ENCODE results near the gene FTO. TPM values are rescaled to one million over a fixed set of nuclear protein-coding genes. Genes with fewer than 3 reads are reported as not detected.

FTO gene
- total RNA-seq, 1 donor from 2014 or later: 107 TPM

DNA sequence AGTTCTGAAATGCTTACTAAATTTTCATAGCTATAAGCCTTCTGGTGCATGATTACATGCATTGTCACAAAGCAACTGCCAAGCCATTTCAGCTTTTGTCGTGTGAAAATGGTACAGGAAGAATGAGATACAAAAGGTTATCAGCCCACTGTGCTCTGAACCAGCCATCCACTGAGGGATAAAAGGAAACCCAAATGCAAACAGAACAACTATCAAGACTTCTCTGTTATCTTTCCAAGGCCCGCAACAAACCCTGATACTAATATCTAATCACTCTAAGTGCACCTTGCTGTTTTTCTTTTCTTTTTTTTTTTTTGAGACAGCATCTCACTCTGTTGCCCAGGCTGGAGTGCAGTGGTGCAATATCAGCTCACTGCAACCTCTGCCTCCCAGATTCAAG is 109.0 kb downstream of the FTO start:
- no peak for DNase-seq (ENCODE audit: low spot score)
- no peak for ATAC-seq
- intact Hi-C loops (cut with DNase I): no loop called here

DNA sequence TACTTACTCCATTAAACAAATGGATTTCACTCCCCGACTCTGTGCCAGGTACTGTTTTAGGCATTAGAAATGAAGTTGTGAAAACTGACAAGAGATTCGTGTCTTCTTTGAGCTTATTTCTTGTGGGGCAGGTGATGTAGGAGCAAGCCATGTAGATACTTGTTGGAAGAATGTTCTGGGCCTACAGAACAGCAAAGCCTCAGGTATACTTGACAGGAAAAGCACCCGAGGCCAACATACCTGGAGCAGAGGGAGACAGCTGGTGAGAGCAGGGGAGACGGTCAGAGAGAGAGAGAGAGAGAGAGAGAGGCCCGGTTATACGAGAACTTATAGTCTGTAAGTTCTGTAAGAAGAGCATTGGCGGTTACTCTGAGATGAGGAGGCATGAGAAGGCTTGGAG is 110.8 kb downstream of the FTO start:
- ATAC-seq: no peak
- no peak for DNase-seq (ENCODE audit: low spot score)
- intact Hi-C loops (cut with DNase I): no loop called here

DNA sequence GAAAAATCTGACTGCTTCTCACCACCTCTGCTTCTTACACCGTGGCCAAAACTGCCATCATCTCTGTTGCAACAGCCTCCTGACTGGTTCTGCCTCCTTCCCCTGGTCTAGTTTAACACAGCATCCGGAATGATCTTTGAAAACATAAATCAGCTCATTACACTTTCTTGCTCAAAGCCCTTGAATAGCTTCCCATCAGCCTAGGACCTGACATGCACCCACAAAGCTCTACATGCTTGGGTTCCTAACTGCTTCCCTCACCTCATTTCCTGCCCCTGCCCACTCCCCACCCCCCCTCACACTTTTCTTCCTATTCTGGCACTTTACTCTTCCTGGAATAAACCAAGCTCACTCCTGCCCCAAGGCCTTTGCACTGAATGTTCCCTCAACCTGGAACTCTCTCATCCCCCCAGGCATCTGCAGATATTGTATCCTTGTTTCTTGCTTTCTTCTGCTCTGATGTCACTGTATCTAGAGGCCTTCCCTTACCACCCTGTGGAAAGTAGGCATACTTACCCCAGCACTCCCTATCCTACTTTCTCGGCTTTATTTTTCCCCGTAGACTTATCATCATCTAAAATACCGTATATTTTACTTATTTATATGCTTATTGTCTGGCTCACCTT is 112.4 kb downstream of the FTO start:
- intact Hi-C loops (cut with DNase I): no loop called here
- DNase-seq (ENCODE audit: low spot score) (no peak), ATAC-seq (no peak)

DNA sequence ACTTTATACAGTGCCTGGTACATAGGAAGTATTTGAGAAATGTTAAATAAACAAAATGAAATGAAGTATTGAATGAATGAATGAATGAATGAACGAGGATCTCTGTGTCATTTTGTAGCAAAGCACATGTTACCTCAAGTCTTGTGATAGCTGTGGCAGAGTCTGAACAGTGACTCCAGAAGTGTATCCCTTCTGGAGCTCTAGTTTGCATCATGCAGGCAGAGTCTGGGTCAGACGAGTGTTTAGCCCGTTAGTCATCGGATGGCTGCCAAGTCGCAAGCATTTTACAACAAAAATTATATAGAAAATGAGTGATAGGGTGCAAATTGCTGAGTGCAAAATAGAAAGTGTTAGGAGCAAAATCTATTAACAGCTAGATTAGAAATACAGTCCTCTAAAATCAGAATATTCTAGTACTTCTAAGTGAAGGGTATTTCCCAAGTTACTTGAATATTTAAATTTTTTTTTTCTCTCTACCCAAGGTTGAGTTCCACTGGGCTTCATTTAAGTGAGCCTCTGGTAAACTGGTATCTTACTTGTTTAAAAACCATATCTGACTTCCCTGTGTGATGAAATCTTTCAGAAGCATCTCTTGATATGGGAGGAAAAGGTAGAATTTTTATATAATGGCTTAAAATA is 113.3 kb downstream of the FTO start:
- no peak for ATAC-seq
- no peak for DNase-seq (ENCODE audit: low spot score)
- intact Hi-C loops (cut with DNase I): no loop called here

DNA sequence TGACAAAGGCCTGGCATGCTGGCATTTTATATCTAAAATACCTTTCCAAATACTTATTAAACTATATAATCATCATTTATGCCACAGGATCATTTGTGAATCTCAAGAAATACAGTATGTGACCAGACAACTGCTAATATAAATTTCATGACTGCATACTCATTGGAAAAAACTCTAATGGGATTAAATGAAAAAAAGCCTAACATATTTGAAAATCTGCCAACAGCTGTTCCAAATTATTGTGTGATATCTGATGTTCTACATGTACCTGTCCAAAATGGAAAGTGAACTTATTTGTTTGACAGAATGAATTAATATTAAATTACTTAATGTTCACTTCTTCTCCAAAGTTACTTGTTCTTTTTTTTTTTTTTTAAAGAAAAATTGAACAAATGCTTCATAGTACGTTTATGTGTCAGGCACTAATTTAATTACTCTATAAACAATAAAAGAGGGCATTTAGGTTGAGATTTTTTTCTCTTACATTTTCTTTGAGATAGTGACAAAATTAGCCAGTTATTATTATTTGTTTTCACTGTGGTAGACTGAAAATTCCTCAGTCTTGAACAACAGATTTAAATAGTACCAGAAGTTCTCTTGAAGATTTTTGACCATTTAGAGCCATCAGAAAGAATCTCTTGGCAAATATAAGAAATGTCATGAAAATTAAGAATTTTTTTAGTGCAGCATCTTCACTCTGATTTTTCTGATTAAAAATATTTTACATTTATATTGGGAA is 114.0 kb downstream of the FTO start:
- ATAC-seq: no peak
- no peak for DNase-seq (ENCODE audit: low spot score)
- intact Hi-C loops (cut with DNase I): no loop called here

DNA sequence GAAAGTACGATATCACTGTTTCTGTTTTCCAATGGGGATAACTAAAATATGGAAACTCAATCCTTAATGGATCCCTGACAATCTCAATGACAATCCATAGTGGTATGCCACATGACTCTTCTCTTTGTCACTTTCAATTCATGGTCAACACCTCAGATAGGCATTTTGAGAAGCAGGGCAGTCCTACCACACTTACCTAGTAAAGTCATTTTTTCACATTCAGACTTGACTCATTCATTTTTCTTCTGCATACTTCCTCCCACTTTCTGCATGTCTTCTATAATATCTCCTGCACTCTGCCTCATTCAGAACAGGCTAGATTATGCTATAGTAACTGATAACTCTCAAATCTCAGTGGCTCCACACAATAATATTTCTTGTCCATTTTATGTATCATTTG is 117.5 kb downstream of the FTO start:
- DNase-seq (ENCODE audit: low spot score) (no peak), ATAC-seq (no peak)
- intact Hi-C loops (cut with DNase I): no loop called here

DNA sequence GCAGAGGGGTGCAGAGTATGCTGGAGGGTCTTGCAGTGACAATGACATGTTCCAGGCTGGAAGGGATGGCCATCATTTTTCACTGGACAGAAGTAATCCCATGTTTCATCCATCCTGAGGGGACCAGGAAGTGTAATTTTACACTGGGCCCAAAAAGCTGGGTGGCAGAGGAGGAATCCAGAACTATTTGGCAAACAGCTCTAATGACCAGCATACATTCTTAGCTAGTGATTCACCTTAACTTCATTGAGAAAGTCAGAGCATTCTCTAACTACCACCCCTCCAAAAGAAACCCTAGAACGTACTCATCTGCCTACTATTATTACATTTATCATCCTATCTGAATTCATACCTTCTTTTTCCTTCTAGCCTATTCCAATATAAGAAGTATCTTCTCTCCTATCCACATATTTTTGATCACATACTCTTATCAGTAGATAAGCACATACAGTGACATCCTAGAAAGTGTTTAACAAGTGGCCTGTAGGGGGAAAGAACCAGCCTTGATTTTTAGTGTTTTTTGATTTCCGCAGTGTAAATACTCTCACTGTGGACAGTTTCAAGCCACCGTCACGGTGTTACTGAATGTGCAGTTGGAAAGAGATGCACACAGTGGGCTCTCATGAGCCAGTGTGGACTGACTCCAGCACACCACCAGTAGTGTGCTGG is 118.1 kb downstream of the FTO start:
- no peak for ATAC-seq
- DNase-seq (ENCODE audit: low spot score): no peak
- intact Hi-C loops (cut with DNase I): no loop called here

DNA sequence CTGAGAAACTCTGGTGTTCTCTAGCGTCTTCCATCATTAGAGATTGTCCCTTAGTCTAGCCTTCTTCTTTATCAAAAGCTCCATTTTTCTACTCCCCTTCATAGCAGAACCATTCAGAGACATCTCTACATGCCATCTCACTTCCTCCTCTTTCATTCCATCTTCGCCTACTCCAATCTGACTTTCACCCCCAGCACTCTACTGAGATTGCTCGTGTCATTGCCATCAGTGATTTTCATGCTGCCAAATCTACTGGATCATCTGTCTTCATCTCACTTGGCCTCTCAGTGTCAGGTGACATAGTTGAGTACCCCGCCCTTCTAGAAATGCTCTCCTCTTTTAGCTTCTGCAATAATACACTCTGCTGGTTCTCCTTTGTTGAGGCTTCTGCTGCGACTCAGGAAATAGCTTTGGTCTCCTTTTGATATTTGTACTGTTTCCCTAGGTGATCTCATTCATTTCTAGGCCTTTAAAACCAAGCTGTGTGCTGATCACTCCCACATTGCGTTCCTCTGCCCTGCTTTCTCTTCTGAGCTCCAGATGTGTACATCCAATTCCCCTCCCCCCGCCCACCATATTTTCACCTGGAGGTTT is 119.1 kb downstream of the FTO start:
- DNase-seq (ENCODE audit: low spot score): no peak
- intact Hi-C loops (cut with DNase I): no loop called here
- no peak for ATAC-seq

DNA sequence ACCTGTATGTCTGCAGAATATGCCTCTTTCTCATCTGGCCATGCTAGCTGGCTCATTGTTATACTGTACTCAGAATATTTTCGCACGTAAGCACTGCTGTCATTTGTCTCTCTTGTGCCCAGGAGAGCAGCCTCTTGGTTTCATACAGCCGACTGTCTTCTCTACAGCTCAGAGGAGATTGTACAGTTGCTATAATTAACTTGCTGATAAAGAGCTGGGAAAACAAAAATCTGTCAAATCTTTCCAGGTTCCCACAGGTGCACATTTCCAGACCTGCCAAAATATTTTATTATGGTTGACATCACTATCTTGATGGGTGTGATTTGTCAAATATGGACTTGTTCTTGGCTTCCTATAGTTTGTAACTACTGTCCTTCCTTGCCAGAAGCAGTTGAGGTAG is 122.7 kb downstream of the FTO start:
- intact Hi-C loops (cut with DNase I): no loop called here
- ATAC-seq: no peak
- no peak for DNase-seq (ENCODE audit: low spot score)

DNA sequence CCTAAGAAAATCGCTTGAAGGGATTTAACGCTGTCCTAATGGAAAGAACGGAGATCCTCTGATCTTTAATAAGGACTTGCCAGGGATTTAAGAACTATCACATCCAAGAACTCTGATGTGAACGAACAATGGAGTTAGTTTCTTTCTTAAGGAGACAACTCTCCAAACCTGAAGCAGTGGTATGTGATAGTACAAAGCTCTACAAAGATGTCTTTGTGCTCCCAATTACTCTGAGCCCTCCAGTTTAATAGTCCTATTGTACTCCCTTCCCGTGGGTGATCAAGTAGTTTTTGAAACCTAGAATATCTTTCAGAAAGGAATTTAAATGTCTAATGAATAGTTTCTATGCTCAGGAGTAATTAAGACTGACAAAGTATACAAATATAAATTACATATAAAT is 123.8 kb downstream of the FTO start:
- intact Hi-C loops (cut with DNase I): no loop called here
- ATAC-seq (peak; percentile 91), DNase-seq (ENCODE audit: low spot score) (no peak)

DNA sequence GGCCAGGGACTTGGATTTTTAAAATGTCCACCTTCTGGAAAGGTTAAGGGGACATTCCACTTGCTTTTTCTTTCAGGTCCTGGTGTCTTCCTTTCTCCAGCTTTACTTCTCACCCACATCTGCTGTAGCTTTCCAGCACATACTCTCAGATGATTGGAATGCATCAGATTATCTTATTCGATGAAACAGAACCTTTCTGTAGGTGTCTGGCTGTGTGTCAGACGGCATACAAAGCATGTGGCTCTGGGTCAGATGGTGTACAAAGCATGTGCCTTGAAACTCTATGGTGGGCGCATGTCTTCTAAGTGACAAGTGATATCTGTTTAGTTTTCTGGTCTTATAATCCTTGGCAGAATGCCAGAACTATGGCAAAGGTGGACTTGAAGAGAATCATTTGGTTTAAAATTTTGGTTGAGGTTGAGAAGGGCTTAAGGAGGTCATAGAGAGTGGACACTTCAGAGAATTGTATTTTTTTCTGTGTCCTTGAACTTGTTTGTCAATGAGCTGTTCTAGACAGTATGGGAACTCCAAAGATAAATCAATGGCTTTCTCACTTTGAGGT is 125.3 kb downstream of the FTO start:
- intact Hi-C loops (cut with DNase I): no loop called here
- no peak for DNase-seq (ENCODE audit: low spot score)
- no peak for ATAC-seq

DNA sequence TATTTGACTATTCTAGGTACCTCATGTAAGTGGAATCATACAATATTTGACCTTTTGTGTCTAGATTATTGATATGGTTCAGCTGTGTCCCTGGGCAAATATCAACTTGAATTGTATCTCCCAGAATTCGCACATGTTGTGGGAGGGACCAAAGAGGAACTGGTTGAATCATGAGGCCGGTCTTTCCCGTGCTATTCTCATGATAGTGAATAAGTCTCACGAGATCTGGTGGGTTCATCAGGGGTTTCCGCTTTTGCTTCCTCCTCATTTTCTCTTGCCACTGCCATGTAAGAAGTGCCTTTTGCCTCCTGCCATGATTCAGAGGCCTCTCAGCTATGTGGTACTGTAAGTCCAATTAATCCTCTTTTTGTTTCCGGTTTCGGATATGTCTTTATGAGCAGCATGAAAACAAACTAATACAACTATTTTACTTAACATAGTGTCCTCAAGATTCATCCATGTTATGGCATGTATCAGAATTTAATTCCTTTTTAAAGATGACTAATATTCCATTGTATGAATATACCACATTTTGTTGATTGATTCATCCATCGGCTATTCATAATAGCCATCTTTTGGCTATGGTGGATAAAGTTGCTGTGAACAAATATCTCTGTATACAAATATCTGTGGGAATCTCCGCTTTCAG is 129.1 kb downstream of the FTO start:
- intact Hi-C loops (cut with DNase I): no loop called here
- no peak for DNase-seq (ENCODE audit: low spot score)
- ATAC-seq: no peak

DNA sequence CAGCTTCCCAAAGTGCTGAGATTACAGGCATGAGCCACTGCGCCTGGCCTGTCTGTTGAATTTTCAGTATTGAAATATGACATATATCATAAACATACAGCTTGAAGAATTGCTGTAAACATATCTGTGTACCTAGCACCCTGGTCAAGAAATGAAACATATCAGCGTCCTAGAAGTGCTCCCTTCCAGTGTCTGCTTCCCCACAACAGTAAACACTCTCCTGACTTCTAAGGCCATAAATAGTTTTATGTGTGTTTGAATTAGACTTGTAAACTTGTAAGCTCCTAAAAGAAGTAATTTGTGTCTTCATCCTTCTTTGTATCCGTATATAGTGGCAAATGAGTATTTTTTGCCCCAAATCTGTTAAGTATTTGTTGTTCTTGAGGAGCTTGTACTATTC is 132.2 kb downstream of the FTO start:
- intact Hi-C loops (cut with DNase I): no loop called here
- ATAC-seq: no peak
- no peak for DNase-seq (ENCODE audit: low spot score)

DNA sequence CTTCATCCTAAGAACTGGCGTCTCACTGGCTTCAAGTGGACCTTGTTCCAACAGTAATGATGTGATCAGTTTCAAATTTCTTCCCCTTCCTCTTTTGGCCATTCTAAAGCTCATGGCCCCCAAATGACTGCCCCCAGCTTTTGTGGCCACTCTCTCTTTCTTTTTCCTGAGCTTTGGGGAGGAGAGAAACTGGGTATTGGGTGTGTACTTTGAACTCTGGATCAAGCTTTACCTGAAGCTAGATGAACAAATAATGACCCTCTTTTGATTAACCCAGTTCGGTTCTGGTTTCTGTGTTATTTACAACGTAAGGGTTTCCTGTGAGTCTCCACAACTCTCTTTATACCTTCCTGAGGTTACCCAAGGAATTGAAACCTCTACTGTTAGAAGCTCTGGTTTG is 132.7 kb downstream of the FTO start:
- ATAC-seq: no peak
- intact Hi-C loops (cut with DNase I): no loop called here
- DNase-seq (ENCODE audit: low spot score): no peak

DNA sequence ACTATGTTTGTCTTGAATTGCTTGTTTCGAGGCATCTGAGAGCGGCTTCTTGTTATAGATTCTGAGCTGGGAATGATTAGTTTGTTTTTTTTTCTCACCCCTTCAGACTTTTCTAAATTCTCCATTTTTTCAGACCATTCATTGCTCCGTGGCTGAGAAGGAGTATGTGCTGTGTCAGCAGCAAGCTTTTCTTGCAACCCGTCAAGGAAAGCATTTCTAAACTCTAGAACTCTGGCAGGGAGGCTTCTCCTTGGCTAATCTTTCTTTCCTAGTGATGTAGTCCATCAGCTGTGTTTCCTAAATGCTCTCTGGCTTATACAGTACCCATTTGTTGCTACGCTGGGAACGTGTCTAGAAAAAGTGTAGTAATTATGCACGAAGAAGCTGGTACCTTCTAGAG is 133.5 kb downstream of the FTO start:
- intact Hi-C loops (cut with DNase I): no loop called here
- ATAC-seq (no peak), DNase-seq (ENCODE audit: low spot score) (no peak)

DNA sequence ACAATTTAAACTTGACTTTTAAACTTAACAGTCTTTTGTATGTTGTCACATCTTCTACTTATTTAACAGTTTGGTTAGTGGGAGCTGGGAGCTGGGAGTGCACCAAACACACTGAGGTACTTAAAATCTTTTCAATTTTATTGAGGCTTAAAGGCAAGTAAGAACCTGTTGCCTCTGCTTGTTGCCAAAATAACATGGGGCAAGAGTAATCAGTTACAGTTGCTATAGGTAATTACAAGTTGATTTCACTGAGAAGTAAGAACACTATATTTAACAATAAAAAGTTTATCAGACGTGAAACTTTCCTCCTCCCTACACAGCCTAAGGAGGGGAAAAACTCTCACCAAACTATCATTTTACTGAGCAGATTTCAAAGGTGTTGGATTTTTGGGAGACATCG is 135.2 kb downstream of the FTO start:
- intact Hi-C loops (cut with DNase I): no loop called here
- ATAC-seq: no peak
- DNase-seq (ENCODE audit: low spot score): no peak

DNA sequence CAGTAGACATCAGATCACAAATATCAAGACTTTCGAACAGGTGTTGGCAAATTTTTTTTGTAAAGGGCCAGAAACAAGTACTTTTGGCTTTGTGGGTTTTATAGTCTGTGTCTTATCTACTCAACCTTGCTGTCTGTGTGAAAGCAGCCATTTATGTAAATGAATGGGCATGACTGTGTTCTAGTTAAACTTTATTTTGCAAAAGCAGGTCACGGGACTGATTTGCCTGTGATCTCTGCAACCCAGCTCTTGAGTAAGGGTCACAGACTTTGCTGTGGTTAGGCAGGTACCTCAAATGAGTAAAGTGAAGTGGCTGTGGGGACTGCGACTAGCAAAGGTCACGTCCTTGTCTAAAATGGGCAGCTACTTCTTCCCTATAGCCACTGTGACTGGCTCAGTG is 136.5 kb downstream of the FTO start:
- intact Hi-C loops (cut with DNase I): loop anchor here (5.0 kb wide), 1 partner anchor 488 kb away; no protein-coding TSS in a partner anchor
- ATAC-seq (no peak), DNase-seq (ENCODE audit: low spot score) (no peak)

DNA sequence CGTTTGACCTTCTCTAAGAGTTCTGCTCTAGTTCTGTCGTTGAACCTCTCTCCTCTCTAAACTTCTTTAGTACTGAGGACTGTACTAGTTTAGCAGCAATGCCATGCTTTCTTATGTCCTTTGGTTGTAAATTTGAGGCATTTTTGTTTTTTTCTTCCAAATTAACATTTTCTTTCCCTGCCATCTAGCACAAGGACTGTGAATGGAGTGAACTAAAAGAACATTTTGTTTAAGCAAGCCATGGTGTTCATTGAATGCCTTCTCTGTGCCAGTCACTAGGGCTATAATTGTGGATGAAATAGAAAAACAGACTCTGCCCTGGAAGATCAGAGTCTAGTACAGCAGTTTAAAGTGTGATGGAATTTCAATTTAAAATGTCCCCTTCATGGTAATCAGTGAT is 137.9 kb downstream of the FTO start:
- no peak for DNase-seq (ENCODE audit: low spot score)
- ATAC-seq: no peak
- intact Hi-C loops (cut with DNase I): loop anchor here (5.0 kb wide), 1 partner anchor 490 kb away; no protein-coding TSS in a partner anchor

DNA sequence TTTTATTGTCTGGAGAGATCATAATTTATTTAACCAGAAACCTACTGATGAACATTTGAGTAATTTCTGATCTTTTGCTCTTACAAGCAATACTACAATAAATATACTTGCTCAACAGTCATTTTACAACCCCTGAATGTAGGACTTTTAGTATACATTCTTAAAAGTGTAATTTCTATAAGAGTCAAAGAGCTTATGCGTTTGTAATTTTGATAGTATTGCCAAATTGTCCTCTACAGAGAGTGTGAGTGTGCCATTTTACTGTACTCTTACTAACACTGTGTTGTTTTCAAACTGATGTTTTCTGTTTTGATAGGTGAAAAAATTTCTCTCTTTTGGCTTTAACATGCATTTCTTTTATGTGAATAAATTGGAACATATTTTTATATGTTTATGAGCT is 139.1 kb downstream of the FTO start:
- no peak for ATAC-seq
- intact Hi-C loops (cut with DNase I): loop anchor here (5.0 kb wide), 1 partner anchor 491 kb away; no protein-coding TSS in a partner anchor
- DNase-seq (ENCODE audit: low spot score): no peak

Measured in sciatic nerve (tissue), 2 donors.